Measurements from ENCODE around the gene ADARB1. TPM values are rescaled to one million over a fixed set of nuclear protein-coding genes. Genes with fewer than 3 reads are reported as not detected.

The ADARB1 gene
- total and polyA plus RNA-seq, 9 of the 15 experiments (the other 6 are each of a cell fraction or from before 2014, with no cell fraction given): 6.7 to 16.0 (median 8.3) TPM

DNA sequence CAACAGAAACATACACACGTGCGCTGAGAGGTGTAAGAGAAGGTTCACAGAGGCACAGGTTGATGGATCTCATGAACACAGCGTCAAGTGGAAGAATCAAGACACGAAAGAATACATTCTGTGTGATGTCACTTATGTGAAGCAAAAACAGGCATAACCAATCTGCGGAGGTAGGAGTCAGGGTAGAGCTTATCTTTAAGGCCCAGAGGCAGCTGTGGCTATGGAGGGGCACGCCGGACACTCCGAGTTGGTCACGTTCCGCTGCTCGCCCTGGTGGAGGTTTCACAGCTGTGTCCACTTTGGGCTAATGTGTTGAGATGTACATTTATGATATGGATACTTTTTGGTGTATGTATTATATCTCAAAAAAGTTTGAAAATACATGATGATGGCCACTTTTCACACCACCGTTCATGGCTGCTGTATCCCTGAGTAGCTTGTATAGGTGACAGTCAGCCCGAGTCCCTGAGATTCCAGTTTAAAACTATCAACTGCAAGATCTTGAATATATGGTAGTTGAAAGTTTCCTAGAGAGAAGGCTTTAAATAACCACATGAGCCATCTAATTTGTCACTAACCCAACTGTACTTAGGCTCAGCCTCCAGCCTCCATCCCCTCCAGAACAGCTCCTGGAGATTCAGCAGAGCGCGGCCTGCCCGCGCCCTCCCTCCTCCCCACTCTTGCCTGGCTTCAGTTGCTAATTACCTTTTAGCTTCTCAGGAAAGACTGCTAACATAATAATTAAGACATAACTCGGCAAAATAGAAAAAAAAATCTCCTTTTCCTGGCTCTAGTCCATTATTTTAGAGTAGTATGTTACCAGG, 6.7 kb upstream of the ADARB1 start:
- Histone ChIP-seq H4K20me1 (replicated peaks; ENCODE audit: control insufficient read depth, insufficient read depth, low read length) (peaks cover 8% of the 10 kb centered on the region), H3K9ac (ENCODE audit: insufficient read depth in 1 of 2, low read depth in 2 of 2, low read length in 2 of 2) (no peak overlapping the region), H3K27ac (ENCODE audit: extremely low read depth, low read depth, low read length) (no peak overlapping the region), H2AFZ (ENCODE audit: low read depth, low read length) (0 out of 2 replicates have a peak overlapping the region, but pooled peaks have one; percentile 29), H3K4me2 (ENCODE audit: insufficient read depth, low read length) (peak overlapping the region; percentile 62), H3K9me3 (replicated peaks; ENCODE audit: control insufficient read depth, insufficient read depth, low read depth, low read length) (no peaks in the 10 kb centered on the region), H3K79me2 (ENCODE audit: control insufficient read depth, insufficient read depth, low read length) (no peaks in the 10 kb centered on the region), H3K4me3 (no peak overlapping the region), H3K27me3 (ENCODE audit: control insufficient read depth in 2 of 2, insufficient read depth in 2 of 2, low read length in 2 of 2) (no peaks in the 10 kb centered on the region; a peak in 1 of 5 replicates), H3K36me3 (ENCODE audit: control insufficient read depth, insufficient read depth, low read length) (no peaks in the 10 kb centered on the region), H3K9me1 (ENCODE audit: control insufficient read depth, insufficient read depth, low read length) (no peaks in the 10 kb centered on the region), H3K4me1 (replicated peaks in 1 of 2; ENCODE audit: control insufficient read depth in 2 of 2, insufficient read depth in 2 of 2, low read length in 2 of 2) (peaks cover 29 to 34% of the 10 kb centered on the region in 2 experiments; a peak in 4 of 5 replicates)
- ChIA-PET POLR2A (interaction anchor here (0.6 to 4.0 kb wide), 4 partner anchors 12 to 388 kb away, joined by 3 to 21 read pairs (median 4); no protein-coding TSS in a partner anchor), CTCF (ENCODE audit: low intra/inter-chr PET ratio) (no interaction called here)
- ATAC-seq (peak; percentile 95), DNase-seq (ENCODE audit: extremely low read depth in 1 of 4, low spot score in 3 of 4) (peak; percentile 88 to 96 (median 90)), FAIRE-seq (peak; percentile 95)
- BruUV-seq (replicated peaks): no TSS peak
- intact Hi-C loops (cut with micrococcal nuclease) (no loop called here), in situ Hi-C loops (cut with MboI) (no loop called here)
- WGBS (ENCODE audit: insufficient coverage, low coverage, missing lambda C conversion rate): 4% methylated on average over 18 of the region's 18 CpGs
- TF ChIP-seq, protein P1, sequence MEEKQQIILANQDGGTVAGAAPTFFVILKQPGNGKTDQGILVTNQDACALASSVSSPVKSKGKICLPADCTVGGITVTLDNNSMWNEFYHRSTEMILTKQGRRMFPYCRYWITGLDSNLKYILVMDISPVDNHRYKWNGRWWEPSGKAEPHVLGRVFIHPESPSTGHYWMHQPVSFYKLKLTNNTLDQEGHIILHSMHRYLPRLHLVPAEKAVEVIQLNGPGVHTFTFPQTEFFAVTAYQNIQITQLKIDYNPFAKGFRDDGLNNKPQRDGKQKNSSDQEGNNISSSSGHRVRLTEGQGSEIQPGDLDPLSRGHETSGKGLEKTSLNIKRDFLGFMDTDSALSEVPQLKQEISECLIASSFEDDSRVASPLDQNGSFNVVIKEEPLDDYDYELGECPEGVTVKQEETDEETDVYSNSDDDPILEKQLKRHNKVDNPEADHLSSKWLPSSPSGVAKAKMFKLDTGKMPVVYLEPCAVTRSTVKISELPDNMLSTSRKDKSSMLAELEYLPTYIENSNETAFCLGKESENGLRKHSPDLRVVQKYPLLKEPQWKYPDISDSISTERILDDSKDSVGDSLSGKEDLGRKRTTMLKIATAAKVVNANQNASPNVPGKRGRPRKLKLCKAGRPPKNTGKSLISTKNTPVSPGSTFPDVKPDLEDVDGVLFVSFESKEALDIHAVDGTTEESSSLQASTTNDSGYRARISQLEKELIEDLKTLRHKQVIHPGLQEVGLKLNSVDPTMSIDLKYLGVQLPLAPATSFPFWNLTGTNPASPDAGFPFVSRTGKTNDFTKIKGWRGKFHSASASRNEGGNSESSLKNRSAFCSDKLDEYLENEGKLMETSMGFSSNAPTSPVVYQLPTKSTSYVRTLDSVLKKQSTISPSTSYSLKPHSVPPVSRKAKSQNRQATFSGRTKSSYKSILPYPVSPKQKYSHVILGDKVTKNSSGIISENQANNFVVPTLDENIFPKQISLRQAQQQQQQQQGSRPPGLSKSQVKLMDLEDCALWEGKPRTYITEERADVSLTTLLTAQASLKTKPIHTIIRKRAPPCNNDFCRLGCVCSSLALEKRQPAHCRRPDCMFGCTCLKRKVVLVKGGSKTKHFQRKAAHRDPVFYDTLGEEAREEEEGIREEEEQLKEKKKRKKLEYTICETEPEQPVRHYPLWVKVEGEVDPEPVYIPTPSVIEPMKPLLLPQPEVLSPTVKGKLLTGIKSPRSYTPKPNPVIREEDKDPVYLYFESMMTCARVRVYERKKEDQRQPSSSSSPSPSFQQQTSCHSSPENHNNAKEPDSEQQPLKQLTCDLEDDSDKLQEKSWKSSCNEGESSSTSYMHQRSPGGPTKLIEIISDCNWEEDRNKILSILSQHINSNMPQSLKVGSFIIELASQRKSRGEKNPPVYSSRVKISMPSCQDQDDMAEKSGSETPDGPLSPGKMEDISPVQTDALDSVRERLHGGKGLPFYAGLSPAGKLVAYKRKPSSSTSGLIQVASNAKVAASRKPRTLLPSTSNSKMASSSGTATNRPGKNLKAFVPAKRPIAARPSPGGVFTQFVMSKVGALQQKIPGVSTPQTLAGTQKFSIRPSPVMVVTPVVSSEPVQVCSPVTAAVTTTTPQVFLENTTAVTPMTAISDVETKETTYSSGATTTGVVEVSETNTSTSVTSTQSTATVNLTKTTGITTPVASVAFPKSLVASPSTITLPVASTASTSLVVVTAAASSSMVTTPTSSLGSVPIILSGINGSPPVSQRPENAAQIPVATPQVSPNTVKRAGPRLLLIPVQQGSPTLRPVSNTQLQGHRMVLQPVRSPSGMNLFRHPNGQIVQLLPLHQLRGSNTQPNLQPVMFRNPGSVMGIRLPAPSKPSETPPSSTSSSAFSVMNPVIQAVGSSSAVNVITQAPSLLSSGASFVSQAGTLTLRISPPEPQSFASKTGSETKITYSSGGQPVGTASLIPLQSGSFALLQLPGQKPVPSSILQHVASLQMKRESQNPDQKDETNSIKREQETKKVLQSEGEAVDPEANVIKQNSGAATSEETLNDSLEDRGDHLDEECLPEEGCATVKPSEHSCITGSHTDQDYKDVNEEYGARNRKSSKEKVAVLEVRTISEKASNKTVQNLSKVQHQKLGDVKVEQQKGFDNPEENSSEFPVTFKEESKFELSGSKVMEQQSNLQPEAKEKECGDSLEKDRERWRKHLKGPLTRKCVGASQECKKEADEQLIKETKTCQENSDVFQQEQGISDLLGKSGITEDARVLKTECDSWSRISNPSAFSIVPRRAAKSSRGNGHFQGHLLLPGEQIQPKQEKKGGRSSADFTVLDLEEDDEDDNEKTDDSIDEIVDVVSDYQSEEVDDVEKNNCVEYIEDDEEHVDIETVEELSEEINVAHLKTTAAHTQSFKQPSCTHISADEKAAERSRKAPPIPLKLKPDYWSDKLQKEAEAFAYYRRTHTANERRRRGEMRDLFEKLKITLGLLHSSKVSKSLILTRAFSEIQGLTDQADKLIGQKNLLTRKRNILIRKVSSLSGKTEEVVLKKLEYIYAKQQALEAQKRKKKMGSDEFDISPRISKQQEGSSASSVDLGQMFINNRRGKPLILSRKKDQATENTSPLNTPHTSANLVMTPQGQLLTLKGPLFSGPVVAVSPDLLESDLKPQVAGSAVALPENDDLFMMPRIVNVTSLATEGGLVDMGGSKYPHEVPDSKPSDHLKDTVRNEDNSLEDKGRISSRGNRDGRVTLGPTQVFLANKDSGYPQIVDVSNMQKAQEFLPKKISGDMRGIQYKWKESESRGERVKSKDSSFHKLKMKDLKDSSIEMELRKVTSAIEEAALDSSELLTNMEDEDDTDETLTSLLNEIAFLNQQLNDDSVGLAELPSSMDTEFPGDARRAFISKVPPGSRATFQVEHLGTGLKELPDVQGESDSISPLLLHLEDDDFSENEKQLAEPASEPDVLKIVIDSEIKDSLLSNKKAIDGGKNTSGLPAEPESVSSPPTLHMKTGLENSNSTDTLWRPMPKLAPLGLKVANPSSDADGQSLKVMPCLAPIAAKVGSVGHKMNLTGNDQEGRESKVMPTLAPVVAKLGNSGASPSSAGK (IDR thresholded peaks at IDR 0.05): peak; percentile 64
- TF ChIP-seq DPF2 (IDR thresholded peaks at IDR 0.05): peak; percentile 96
- peak; percentile 99 for TF ChIP-seq CBFA2T2 (conservative IDR thresholded peaks at IDR 0.05)
- TF ChIP-seq GABPB1 (CRISPR knock-in tag; IDR thresholded peaks at IDR 0.05): peak; percentile 79
- TF ChIP-seq MEIS2 (IDR thresholded peaks at IDR 0.05; ENCODE audit: partially characterized antibody): peak; percentile 52
- no peak for TF ChIP-seq ZNF695 (CRISPR knock-in tag; IDR thresholded peaks at IDR 0.05)

All from K562 (cell line).